Nephron (organoid): ENCODE results near the gene PLCL1.
A peak's percentile ranks its signal among the peaks of the same experiment; 100 is the strongest.

ENCODE experiments used
- H3K27ac Mint-ChIP-seq, 3 experiments: 2 replicates each; pipeline ENCODE4 v1.8.0; 2020; ENCODE audit warnings: mixed read lengths in 3 of 3, mild to moderate bottlenecking in 2 of 3, moderate library complexity in 1 of 3
- H3K27me3 Mint-ChIP-seq: 2 replicates; pipeline ENCODE4 v1.8.0; 2021; ENCODE audit warnings: low read depth, mild to moderate bottlenecking, moderate library complexity, mixed read lengths
- H3K36me3 Mint-ChIP-seq: 2 replicates; pipeline ENCODE4 v1.8.0; 2020; ENCODE audit warnings: low read depth, mixed read lengths
- H3K4me1 Mint-ChIP-seq: 2 replicates; pipeline ENCODE4 v1.8.0; 2020; ENCODE audit warnings: mixed read lengths
- H3K4me3 Mint-ChIP-seq, 3 experiments: 2 replicates each; pipeline ENCODE4 v1.8.0; 2020; ENCODE audit warnings: mild to moderate bottlenecking in 3 of 3, mixed read lengths in 3 of 3, moderate library complexity in 2 of 3
- H3K9me3 Mint-ChIP-seq: 2 replicates; pipeline ENCODE4 v1.8.0; 2020; ENCODE audit warnings: mixed read lengths
- TF ChIP-seq, protein P1 (sequence below), 3 experiments: fragments of 200-600 bp; sonication (generic); IDR thresholded peaks; one replicate each; pipeline ENCODE4 v1.5.0; 2021; ENCODE audit warnings: antibody characterized with exemption in 3 of 3; ENCODE audit not compliant: unreplicated experiment in 3 of 3

The PLCL1 gene

DNA sequence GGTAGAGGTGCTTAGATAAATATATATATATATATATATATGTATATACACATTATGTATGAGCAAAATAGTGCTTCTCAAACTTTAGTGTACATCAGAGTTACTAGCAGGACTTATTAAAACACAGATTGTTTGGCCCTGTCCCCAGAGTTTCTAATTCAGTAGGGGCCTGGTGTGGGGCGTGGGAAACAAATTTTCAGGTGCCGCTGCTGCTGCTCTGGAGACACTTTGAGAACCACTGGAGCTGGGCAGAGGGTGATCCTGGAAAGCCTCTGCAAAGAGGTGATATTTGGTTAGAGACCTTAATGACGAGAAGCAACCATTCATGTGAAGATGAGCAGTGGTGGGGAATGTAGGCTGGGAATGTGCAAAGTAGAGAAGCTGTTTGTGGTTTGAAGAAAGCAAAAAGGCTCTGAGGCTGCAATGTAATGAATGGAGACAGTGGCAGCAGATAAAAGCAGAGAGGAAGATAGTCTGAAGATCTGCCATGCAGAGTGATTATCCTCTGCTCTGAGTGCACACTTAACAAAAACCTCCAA is 142.9 kb downstream of the PLCL1 start:
- no peak overlapping the region for H3K4me3 Mint-ChIP-seq
- H3K4me1 Mint-ChIP-seq: peaks cover 70% of the 10 kb centered on the region
- peaks cover 8% of the 10 kb centered on the region for H3K9me3 Mint-ChIP-seq
- no peaks in the 10 kb centered on the region for H3K27me3 Mint-ChIP-seq
- H3K27ac Mint-ChIP-seq: peak overlapping the region in 2 of 3 experiments; percentile 7 to 10
- TF ChIP-seq, protein P1, sequence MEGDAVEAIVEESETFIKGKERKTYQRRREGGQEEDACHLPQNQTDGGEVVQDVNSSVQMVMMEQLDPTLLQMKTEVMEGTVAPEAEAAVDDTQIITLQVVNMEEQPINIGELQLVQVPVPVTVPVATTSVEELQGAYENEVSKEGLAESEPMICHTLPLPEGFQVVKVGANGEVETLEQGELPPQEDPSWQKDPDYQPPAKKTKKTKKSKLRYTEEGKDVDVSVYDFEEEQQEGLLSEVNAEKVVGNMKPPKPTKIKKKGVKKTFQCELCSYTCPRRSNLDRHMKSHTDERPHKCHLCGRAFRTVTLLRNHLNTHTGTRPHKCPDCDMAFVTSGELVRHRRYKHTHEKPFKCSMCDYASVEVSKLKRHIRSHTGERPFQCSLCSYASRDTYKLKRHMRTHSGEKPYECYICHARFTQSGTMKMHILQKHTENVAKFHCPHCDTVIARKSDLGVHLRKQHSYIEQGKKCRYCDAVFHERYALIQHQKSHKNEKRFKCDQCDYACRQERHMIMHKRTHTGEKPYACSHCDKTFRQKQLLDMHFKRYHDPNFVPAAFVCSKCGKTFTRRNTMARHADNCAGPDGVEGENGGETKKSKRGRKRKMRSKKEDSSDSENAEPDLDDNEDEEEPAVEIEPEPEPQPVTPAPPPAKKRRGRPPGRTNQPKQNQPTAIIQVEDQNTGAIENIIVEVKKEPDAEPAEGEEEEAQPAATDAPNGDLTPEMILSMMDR (IDR thresholded peaks at IDR 0.05; ENCODE audit: unreplicated experiment in 3 of 3): no peak
- H3K36me3 Mint-ChIP-seq: no peaks in the 10 kb centered on the region

DNA sequence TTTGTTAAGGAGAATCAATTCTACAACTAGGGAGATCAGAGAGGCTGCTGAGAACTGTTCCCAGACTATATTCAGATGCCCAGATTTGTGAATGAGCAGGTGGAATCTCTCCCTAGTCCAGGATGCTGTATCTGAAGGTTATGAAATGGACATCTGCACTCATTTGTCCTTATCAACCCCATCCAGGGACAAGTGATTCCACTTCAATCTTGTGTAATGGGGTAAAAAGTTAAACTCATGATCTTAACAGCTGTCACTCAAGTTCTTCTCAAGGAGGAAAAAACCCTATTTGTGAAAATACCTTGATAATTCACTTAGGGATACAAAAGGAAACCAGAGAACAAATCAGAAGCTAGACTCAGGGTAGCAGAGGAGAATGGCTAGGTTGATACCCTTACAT is 144.8 kb downstream of the PLCL1 start:
- H3K4me1 Mint-ChIP-seq: peaks cover 58% of the 10 kb centered on the region
- no peaks in the 10 kb centered on the region for H3K36me3 Mint-ChIP-seq
- no peaks in the 10 kb centered on the region for H3K27me3 Mint-ChIP-seq
- TF ChIP-seq, protein P1 (IDR thresholded peaks at IDR 0.05; ENCODE audit: unreplicated experiment in 3 of 3): no peak
- no peak overlapping the region for H3K4me3 Mint-ChIP-seq
- no peaks in the 10 kb centered on the region for H3K9me3 Mint-ChIP-seq
- H3K27ac Mint-ChIP-seq: peak overlapping the region in 2 of 3 experiments; percentile 90 to 94

DNA sequence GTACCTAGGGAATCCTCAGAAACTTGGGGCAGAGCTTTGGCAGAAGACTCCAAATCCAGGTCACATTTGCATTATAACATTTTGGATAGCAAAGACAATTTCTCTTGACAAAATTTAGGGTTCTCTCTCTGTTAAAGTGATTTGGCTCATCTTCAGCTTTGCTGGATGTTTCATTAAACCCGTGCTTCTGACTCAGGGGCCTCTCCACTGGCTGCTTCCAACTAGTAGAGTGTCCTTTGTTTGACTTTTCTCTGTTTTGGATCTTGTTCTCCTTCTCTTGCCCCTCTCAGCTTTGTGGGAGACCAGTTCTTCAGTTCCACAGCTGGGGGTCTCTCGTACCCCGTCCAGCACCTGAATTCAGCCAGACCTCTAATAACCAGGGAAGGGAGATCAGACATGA is 145.6 kb downstream of the PLCL1 start:
- no peaks in the 10 kb centered on the region for H3K27me3 Mint-ChIP-seq
- TF ChIP-seq, protein P1 (IDR thresholded peaks at IDR 0.05; ENCODE audit: unreplicated experiment in 3 of 3): no peak
- no peaks in the 10 kb centered on the region for H3K36me3 Mint-ChIP-seq
- no peaks in the 10 kb centered on the region for H3K9me3 Mint-ChIP-seq
- peak overlapping the region in 2 of 3 experiments; percentile 90 to 94 for H3K27ac Mint-ChIP-seq
- no peak overlapping the region for H3K4me3 Mint-ChIP-seq
- peaks cover 50% of the 10 kb centered on the region for H3K4me1 Mint-ChIP-seq

DNA sequence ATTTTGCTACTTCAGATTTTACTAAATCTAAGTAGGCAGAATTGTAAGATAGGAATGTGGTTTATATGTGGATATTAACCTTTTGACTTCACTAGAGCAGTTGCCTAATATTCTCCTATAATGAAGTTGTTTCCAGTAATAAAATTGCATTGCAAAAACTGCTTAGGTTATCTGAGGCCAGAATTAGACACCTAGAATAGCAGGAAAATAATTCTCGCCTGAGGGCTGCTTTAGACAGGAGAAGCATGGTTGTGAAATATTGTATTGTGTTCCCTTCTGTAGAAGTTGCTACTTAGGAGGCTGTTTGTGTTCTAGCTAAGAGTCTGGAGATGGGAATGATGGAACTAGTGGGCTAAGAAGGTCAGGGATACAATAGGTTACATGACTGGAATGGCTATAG is 146.3 kb downstream of the PLCL1 start:
- Mint-ChIP-seq H3K9me3 (no peaks in the 10 kb centered on the region), H3K4me3 (no peak overlapping the region), H3K4me1 (peaks cover 48% of the 10 kb centered on the region), H3K27ac (peak overlapping the region in 2 of 3 experiments; percentile 40 to 54), H3K27me3 (no peaks in the 10 kb centered on the region), H3K36me3 (no peaks in the 10 kb centered on the region)
- TF ChIP-seq, protein P1 (IDR thresholded peaks at IDR 0.05; ENCODE audit: unreplicated experiment in 3 of 3): no peak

DNA sequence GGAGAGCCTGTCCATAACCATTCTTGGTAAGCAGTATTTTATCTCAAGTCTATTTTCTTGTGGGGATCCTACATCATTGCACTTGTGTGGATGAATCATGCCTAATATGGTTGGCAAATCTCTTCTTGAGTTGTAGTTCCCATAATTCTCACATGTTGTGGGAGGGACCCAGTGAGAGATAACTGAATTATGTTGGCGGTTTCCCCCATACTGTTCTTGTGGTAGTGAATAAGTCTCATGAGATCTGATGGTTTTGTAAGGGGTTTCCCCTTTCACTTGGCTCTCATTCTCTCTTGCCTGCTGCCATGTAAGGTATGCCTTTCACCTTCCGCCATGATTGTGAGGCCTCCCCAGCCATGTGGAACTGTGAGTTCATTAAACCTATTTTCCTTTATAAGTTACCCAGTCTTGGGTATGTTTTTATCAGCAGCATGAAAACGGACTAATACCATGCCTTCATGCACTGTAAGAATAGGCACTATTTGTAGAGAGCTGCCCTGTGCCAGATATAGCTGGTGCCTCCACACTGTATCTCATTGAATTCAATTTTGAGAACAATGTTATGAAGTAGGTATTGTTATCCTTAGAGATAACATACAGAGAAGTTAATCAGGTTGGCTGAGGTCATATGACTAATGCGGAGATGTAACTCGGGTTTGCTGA is 148.3 kb downstream of the PLCL1 start:
- Mint-ChIP-seq H3K27me3 (no peaks in the 10 kb centered on the region), H3K27ac (peak overlapping the region in 1 of 3 experiments; percentile 43), H3K36me3 (no peaks in the 10 kb centered on the region), H3K4me1 (peaks cover 31% of the 10 kb centered on the region), H3K4me3 (no peak overlapping the region), H3K9me3 (peaks cover 3% of the 10 kb centered on the region)
- TF ChIP-seq, protein P1 (IDR thresholded peaks at IDR 0.05; ENCODE audit: unreplicated experiment in 3 of 3): no peak

- H3K4me1 Mint-ChIP-seq: peaks cover 33% of the 10 kb centered on the region
- no peak overlapping the region for H3K27ac Mint-ChIP-seq
- TF ChIP-seq, protein P1 (IDR thresholded peaks at IDR 0.05; ENCODE audit: unreplicated experiment in 3 of 3): no peak
- no peaks in the 10 kb centered on the region for H3K27me3 Mint-ChIP-seq
- no peak overlapping the region for H3K4me3 Mint-ChIP-seq
- no peaks in the 10 kb centered on the region for H3K36me3 Mint-ChIP-seq
- H3K9me3 Mint-ChIP-seq: peaks cover 3% of the 10 kb centered on the region
These were observed 149.9 kb downstream of the PLCL1 start for GRCh38 chr2:197954328-197954727.
